ENCODE measurements around the gene URGCP.
A peak's percentile ranks its signal among the peaks of the same experiment; 100 is the strongest.

Gene URGCP

GRCh38 chr7:43876976-43877745, 29.2 kb downstream of the URGCP start:
- TF ChIP-seq, protein P1, sequence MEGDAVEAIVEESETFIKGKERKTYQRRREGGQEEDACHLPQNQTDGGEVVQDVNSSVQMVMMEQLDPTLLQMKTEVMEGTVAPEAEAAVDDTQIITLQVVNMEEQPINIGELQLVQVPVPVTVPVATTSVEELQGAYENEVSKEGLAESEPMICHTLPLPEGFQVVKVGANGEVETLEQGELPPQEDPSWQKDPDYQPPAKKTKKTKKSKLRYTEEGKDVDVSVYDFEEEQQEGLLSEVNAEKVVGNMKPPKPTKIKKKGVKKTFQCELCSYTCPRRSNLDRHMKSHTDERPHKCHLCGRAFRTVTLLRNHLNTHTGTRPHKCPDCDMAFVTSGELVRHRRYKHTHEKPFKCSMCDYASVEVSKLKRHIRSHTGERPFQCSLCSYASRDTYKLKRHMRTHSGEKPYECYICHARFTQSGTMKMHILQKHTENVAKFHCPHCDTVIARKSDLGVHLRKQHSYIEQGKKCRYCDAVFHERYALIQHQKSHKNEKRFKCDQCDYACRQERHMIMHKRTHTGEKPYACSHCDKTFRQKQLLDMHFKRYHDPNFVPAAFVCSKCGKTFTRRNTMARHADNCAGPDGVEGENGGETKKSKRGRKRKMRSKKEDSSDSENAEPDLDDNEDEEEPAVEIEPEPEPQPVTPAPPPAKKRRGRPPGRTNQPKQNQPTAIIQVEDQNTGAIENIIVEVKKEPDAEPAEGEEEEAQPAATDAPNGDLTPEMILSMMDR (IDR thresholded peaks at IDR 0.05; ENCODE audit: low read depth, low read length), result no peak
- no peak overlapping the region for H3K4me3 ChIP-seq (replicated peaks in 1 of 2; ENCODE audit: low read depth in 2 of 2, low read length in 2 of 2)
- no peak for DNase-seq (ENCODE audit: low read depth in 2 of 2)

- no peak for DNase-seq (ENCODE audit: low read depth in 2 of 2)
- TF ChIP-seq, protein P1 (IDR thresholded peaks at IDR 0.05; ENCODE audit: low read depth, low read length), result no peak
- no peak overlapping the region for H3K4me3 ChIP-seq (replicated peaks in 1 of 2; ENCODE audit: low read depth in 2 of 2, low read length in 2 of 2)
These were observed 30.2 kb downstream of the URGCP start for GRCh38 chr7:43876241-43876640.

DNA sequence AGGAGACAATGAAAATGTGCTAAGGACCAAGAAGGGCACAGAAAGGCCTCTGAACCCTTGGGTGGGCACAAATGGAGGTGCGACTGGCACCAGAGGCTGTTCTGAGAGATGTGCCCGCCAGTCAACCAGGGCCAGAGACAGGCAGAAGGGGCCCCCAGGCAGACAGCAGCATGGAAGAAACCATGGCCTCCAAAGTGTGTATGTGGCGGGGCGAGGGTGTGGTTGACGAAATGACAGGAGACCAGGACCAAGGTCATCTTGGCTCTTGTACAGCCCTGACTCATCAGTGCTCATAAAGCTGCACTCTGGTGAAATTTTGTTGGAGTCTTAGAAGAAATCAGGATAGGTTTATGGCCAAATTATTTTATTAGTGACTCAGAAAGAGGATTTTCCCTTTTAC, 33.1 kb downstream of the URGCP start:
- peak; percentile 76 to 86 for DNase-seq (ENCODE audit: low read depth in 2 of 2)

DNA sequence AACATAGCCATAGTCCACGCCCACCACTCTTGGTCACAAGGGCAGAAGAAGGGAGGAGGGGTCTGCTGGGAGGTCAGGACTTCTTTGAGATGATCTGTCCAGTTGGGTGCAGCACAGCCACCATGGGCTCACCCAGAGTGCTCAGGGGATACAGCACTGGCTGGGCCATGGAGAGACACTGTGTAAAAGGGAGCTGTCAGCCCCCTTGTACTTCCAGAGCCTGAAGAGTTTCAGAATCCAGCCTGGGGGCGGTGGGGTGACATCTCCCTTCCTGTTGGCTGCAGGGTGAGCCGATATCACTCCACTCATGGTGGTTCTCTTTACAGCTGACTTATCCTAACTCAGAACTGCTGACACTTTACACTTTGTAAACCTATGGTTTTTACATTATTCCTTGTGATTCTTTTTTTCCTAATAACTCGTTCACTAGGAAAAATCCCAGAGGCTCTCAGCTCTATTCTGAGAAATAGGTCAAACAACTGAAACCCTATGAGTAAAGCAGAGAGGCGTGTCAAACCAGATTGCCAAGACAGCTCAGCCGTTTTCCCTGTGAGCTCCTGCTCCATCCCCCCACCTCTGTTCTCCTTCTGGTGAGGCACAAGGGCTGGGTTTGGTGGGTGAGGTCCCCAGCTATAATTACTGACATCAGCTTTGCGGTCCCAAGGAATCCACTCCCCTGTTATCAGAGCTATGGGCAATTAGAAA, 33.8 kb downstream of the URGCP start:
- no peak overlapping the region for H3K4me3 ChIP-seq (replicated peaks in 1 of 2; ENCODE audit: low read depth in 2 of 2, low read length in 2 of 2)
- DNase-seq (ENCODE audit: low read depth in 2 of 2), result peak; percentile 83 to 90
- TF ChIP-seq, protein P1 (IDR thresholded peaks at IDR 0.05; ENCODE audit: low read depth, low read length), result no peak

More for the DNA sequence above, 33.1 kb downstream of the URGCP start:
- TF ChIP-seq, protein P1 (IDR thresholded peaks at IDR 0.05; ENCODE audit: low read depth, low read length), result no peak
- no peak overlapping the region for H3K4me3 ChIP-seq (replicated peaks in 1 of 2; ENCODE audit: low read depth in 2 of 2, low read length in 2 of 2)

DNA sequence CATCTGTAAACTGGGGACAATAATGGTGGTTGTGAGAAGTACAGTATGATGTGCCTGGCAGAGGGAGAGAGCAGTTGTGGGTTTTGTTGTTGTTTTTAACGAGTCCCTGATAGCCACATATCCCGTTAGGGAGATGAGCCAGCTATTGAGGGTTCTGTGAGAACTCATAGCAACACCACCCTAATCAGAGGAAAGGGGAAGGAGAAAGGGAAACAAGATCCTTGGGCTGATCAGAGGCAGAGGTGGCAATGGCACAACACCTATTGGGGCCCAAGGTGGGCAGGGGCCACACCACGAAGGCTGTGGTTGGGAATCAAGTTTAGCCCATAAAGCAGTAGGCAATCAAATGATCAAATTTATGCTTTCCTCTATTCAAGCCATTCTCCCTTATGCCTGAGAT, 35.3 kb downstream of the URGCP start:
- H3K4me3 ChIP-seq (replicated peaks in 1 of 2; ENCODE audit: low read depth in 2 of 2, low read length in 2 of 2), result no peak overlapping the region
- no peak for DNase-seq (ENCODE audit: low read depth in 2 of 2)
- TF ChIP-seq, protein P1 (IDR thresholded peaks at IDR 0.05; ENCODE audit: low read depth, low read length), result no peak

DNA sequence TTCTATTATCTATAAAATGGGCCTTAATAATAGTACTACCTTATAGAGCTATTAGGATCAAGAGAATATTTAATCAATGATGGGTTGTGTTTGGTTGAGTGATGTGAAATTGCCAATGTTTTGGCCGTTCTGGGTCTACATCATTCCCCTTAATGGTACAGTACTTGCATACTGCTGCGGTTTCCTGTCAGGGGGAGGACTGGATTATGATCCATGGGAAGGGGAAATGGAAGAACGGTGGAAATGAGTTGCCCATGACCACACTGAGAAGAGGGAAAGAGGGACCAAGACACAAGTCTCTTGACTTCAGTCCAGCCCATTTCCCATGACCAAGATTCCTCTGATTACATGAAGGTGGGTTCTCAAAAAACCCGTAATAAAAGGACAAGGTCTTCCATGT, 36.1 kb downstream of the URGCP start:
- DNase-seq (ENCODE audit: low read depth in 2 of 2), result no peak
- TF ChIP-seq, protein P1 (IDR thresholded peaks at IDR 0.05; ENCODE audit: low read depth, low read length), result no peak
- no peak overlapping the region for H3K4me3 ChIP-seq (replicated peaks in 1 of 2; ENCODE audit: low read depth in 2 of 2, low read length in 2 of 2)
